ENCODE measurements around the gene RGS1.

The RGS1 gene

GRCh38 chr1:192603218-192603787, 27.7 kb downstream of the RGS1 start:
- no peak overlapping the region for H3K4me3 ChIP-seq (replicated peaks; ENCODE audit: low read depth, low read length)
- TF ChIP-seq CTCF (IDR thresholded peaks at IDR 0.05; ENCODE audit: low read length, missing control alignments) = no peak
- DNase-seq (ENCODE audit: low read depth) = no peak

GRCh38 chr1:192604979-192605620, 29.5 kb downstream of the RGS1 start:
- TF ChIP-seq CTCF (IDR thresholded peaks at IDR 0.05; ENCODE audit: low read length, missing control alignments) = no peak
- DNase-seq (ENCODE audit: low read depth) = peak; percentile 52
- no peak overlapping the region for H3K4me3 ChIP-seq (replicated peaks; ENCODE audit: low read depth, low read length)

- no peak overlapping the region for H3K4me3 ChIP-seq (replicated peaks; ENCODE audit: low read depth, low read length)
- no peak for DNase-seq (ENCODE audit: low read depth)
- no peak for TF ChIP-seq CTCF (IDR thresholded peaks at IDR 0.05; ENCODE audit: low read length, missing control alignments)
Observed at GRCh38 chr1:192608671-192609070, 33.1 kb downstream of the RGS1 start.

GRCh38 chr1:192609110-192610079, 33.8 kb downstream of the RGS1 start:
- no peak overlapping the region for H3K4me3 ChIP-seq (replicated peaks; ENCODE audit: low read depth, low read length)
- TF ChIP-seq CTCF (IDR thresholded peaks at IDR 0.05; ENCODE audit: low read length, missing control alignments) = no peak
- DNase-seq (ENCODE audit: low read depth) = no peak

GRCh38 chr1:192610112-192610889, 34.7 kb downstream of the RGS1 start:
- H3K4me3 ChIP-seq (replicated peaks; ENCODE audit: low read depth, low read length) = no peak overlapping the region
- DNase-seq (ENCODE audit: low read depth) = peak; percentile 65
- TF ChIP-seq CTCF (IDR thresholded peaks at IDR 0.05; ENCODE audit: low read length, missing control alignments) = peak; percentile 48

- no peak overlapping the region for H3K4me3 ChIP-seq (replicated peaks; ENCODE audit: low read depth, low read length)
- no peak for DNase-seq (ENCODE audit: low read depth)
- no peak for TF ChIP-seq CTCF (IDR thresholded peaks at IDR 0.05; ENCODE audit: low read length, missing control alignments)
Observed at GRCh38 chr1:192615055-192615454, 39.5 kb downstream of the RGS1 start.
